Activated naive CD8-positive, alpha-beta T cell treated with anti-CD3 and anti-CD28 coated beads, Interleukin-2, amount 10 ng/mL, durations not matched to agents 7 days and 5 days (primary cell): ENCODE results near the gene SBNO1. TPM values are rescaled to one million over a fixed set of nuclear protein-coding genes. Genes with fewer than 3 reads are reported as not detected.
"Not testable (repeated sequence)": the region's sequence is repeated elsewhere in the genome, so short reads cannot be mapped to it uniquely, and the experiment has no call there.

ENCODE experiments used
- ATAC-seq: fragments of 150-1000 bp; cut with Tn5 transposase; one replicate; pipeline ENCODE4 v1.10.0; 2021; ENCODE audit warnings: low read depth, moderate library complexity
- POLR2A ChIA-PET: fragments of 350-600 bp; sonication (Branson Sonifier 250); formaldehyde crosslinking; loops from one replicate; lab custom pipeline; 2021; ENCODE audit warnings: antibody characterized with exemption; lab: Charles Lee
- DNase-seq: peaks from one replicate; pipeline ENCODE4 v3.0.0; 2021
- H3K27ac Mint-ChIP-seq: one replicate; pipeline ENCODE4 v1.8.0; 2022; ENCODE audit warnings: mild to moderate bottlenecking, mixed read lengths
- H3K27me3 Mint-ChIP-seq: one replicate; pipeline ENCODE4 v1.8.0; 2022; ENCODE audit warnings: mild to moderate bottlenecking, moderate library complexity, mixed read lengths
- H3K36me3 Mint-ChIP-seq: one replicate; pipeline ENCODE4 v1.8.0; 2021; ENCODE audit warnings: mild to moderate bottlenecking, mixed read lengths
- H3K4me1 Mint-ChIP-seq: one replicate; pipeline ENCODE4 v1.8.0; 2021; ENCODE audit warnings: mixed read lengths
- H3K4me3 Mint-ChIP-seq: one replicate; pipeline ENCODE4 v1.8.0; 2022; ENCODE audit warnings: mild to moderate bottlenecking, moderate library complexity, mixed read lengths
- H3K9me3 Mint-ChIP-seq: one replicate; pipeline ENCODE4 v1.8.0; 2021; ENCODE audit warnings: mixed read lengths
- total RNA-seq, 2 experiments: library from RNA; stranded (reverse); gene quantifications; one replicate each; pipeline ENCODE4 v1.2.3, GENCODE V29; 2021

The SBNO1 gene
- total RNA-seq, 2 experiments from 2014 or later = 40.7 to 41.1 TPM

DNA sequence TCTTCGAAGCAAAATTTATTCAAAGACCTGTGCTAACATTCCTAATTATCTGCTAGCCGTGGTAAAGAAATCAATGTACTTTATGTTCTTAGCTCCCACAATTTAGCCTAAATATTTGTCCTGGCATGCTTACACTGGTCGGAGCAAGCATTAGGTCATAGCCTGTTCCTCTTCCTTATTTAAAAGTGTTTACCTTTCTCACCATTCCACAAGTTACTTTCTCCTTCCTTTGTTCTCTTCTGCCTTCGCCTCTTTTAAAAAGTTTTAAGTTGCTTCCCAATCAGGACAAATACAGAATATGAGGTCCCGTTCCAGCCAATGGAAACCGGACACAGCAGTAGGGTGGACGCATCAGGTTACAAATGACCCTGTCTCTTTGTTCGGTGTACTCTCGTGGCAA is 104.6 kb downstream of the SBNO1 start:
- H3K4me1 Mint-ChIP-seq = peaks cover 12% of the 10 kb centered on the region
- no peaks in the 10 kb centered on the region for H3K9me3 Mint-ChIP-seq
- ATAC-seq (no peak), DNase-seq (no peak)
- peaks cover 27% of the 10 kb centered on the region for H3K36me3 Mint-ChIP-seq
- H3K4me3 Mint-ChIP-seq = no peak overlapping the region
- no peaks in the 10 kb centered on the region for H3K27me3 Mint-ChIP-seq
- POLR2A ChIA-PET = interaction anchor here (0.6 kb wide), 2 partner anchors 321 to 324 kb away, joined by 3 to 5 read pairs; no protein-coding TSS in a partner anchor
- no peak overlapping the region for H3K27ac Mint-ChIP-seq

DNA sequence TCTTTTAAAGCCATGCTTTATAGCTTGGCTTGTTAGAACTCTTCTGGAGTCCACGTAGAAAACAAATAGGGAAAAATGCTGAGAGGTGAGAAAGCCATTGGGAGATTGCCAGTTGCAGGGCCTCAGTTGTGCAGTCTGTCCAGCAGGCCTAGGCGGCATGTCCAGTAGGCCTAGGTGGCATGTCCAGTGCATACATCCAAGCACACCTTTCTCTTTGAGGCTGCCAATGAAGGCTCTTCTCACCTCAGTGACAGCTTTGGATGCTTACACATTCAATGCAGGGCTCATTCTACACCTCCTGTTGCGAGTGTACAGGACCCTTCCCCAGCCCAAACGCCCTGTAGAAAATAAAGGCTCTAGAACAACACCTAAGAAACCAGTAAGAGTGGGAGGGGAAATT is 106.1 kb downstream of the SBNO1 start:
- Mint-ChIP-seq H3K9me3 (no peaks in the 10 kb centered on the region), H3K27ac (no peak overlapping the region), H3K27me3 (no peaks in the 10 kb centered on the region), H3K4me1 (peaks cover 12% of the 10 kb centered on the region), H3K36me3 (peaks cover 30% of the 10 kb centered on the region), H3K4me3 (no peak overlapping the region)
- POLR2A ChIA-PET = no interaction called here
- DNase-seq (no peak), ATAC-seq (no peak)

DNA sequence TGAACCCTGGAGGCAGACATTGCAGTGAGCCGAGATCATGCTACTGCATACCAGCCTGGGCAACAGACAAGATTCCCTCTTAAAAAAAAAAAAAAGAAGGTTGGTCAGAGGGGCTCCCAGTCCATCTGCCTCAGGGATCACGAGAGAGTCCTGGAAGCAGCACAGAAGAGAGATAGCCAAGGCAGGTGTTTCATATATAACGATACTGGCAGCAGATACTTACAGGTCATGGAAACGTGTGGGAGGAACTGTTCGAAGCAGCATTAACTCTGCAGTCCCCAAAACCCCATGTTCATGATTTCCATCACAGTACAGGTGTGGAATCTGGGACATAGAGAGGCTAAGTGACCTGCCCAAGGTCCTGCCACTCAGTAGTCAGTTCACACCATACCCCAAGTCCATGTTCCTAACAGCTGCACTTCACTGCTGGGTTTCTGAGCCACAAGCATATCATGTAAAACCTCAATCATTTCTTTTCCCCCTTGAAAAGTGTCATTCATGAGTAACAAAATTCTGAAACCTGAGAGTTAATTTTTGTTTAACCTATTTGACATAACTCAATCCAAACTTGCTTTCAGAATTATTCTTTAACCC is 109.7 kb downstream of the SBNO1 start:
- H3K9me3 Mint-ChIP-seq = no peaks in the 10 kb centered on the region
- H3K36me3 Mint-ChIP-seq = peaks cover 24% of the 10 kb centered on the region
- H3K27me3 Mint-ChIP-seq = no peaks in the 10 kb centered on the region
- ATAC-seq = no peak
- no peak overlapping the region for H3K27ac Mint-ChIP-seq
- no peak overlapping the region for H3K4me3 Mint-ChIP-seq
- no peak for DNase-seq
- H3K4me1 Mint-ChIP-seq = peaks cover 13% of the 10 kb centered on the region
- POLR2A ChIA-PET = no interaction called here

DNA sequence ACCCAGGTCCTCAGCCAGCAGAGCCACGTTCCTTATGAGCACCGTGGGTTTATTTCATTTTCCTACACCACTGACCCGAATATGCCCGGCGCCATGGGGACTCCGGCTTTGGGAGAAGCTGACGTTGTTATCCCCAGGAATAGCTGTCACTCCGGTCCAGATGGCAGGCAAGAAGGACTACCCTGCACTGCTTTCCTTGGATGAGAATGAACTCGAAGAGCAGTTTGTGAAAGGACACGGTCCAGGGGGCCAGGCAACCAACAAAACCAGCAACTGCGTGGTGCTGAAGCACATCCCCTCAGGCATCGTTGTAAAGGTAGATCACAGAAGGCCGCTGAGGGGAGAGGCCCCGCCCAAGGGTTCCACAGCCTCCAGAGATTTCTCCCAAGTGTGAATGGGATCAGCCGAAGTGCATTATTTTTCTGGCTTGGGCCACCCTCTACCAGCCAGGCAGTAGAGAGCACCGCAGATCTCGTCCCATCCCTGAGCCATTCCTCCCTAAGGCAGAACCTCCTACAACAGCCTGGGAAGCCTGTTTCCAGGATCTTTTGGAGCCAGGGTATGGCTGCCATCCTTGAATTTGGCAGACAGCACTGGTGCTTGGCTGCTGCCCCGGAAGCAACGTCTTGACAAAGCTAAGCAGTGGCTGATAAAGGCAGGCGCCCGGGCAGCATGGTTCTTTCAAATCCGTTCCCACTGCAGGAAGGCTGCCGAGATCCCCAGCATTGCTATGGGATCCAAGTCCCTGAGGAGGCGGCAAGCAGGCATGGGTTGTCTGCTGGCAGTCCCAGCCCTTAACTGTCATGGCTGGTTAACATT is 110.8 kb downstream of the SBNO1 start:
- POLR2A ChIA-PET = no interaction called here
- Mint-ChIP-seq H3K27ac (peak overlapping the region; percentile 1), H3K9me3 (no peaks in the 10 kb centered on the region), H3K4me3 (no peak overlapping the region), H3K27me3 (no peaks in the 10 kb centered on the region), H3K4me1 (peaks cover 17% of the 10 kb centered on the region), H3K36me3 (peaks cover 23% of the 10 kb centered on the region)
- DNase-seq (peak; percentile 20), ATAC-seq (no peak)

DNA sequence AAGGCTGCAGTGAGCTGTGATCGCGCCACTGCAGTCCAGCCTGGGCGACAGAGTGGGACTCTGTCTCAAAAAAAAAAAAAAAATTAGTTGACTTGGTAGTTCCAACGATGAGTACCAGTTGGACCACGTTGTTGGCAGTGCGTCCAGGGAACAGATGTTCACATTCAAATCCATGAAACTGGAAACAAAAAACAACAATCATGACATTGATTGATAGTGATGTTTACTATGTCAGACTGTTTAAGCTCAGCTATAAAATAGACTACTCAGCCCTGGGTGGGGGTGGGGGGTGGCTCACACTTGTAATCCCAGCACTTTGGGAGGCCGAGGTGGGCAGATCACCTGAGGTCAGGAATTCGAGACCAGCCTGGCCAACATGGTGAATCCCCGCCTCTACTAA is 112.3 kb downstream of the SBNO1 start:
- DNase-seq, H3K4me3 Mint-ChIP-seq, ATAC-seq, H3K27me3 Mint-ChIP-seq, H3K27ac Mint-ChIP-seq: not testable (repeated sequence)
- POLR2A ChIA-PET = interaction anchor here (0.8 kb wide), 1 partner anchor 13 kb away, joined by 3 read pairs; no protein-coding TSS in a partner anchor
- peaks cover 38% of the 10 kb centered on the region for H3K36me3 Mint-ChIP-seq
- peaks cover 25% of the 10 kb centered on the region for H3K4me1 Mint-ChIP-seq
- peaks cover 10% of the 10 kb centered on the region for H3K9me3 Mint-ChIP-seq

DNA sequence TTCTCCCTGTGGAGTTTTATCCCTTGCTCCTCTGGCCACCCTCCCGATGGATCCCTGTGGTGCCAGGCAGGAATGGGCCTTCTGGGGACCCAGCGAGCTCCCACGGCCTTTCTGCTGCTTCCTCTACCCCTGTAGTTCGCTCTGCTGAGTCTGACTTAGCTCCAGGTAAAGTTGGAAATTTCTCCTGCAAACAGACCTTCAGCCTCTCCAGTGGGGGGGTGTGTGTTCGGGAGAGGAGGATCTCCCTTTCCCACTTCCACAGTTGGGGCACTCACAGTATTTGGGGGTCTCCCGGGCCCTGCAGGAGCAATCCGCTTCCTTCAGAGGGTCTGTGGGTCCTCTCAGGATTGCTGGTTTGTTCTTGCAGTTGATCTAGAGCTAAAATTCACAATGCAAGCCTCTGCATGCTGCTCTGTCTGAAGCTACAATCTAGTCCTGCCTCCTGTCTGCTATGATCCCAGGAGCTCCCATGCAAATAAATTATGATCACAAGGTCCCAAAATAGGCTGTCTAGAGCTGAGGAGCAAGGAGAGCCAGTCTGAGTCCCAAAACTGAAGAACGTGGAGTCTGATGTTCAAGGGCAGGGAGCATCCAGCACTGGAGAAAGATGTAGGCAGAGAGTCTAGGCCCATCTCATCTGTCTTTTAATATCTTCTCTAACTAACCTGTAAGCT is 113.1 kb downstream of the SBNO1 start:
- H3K36me3 Mint-ChIP-seq = peaks cover 40% of the 10 kb centered on the region

DNA sequence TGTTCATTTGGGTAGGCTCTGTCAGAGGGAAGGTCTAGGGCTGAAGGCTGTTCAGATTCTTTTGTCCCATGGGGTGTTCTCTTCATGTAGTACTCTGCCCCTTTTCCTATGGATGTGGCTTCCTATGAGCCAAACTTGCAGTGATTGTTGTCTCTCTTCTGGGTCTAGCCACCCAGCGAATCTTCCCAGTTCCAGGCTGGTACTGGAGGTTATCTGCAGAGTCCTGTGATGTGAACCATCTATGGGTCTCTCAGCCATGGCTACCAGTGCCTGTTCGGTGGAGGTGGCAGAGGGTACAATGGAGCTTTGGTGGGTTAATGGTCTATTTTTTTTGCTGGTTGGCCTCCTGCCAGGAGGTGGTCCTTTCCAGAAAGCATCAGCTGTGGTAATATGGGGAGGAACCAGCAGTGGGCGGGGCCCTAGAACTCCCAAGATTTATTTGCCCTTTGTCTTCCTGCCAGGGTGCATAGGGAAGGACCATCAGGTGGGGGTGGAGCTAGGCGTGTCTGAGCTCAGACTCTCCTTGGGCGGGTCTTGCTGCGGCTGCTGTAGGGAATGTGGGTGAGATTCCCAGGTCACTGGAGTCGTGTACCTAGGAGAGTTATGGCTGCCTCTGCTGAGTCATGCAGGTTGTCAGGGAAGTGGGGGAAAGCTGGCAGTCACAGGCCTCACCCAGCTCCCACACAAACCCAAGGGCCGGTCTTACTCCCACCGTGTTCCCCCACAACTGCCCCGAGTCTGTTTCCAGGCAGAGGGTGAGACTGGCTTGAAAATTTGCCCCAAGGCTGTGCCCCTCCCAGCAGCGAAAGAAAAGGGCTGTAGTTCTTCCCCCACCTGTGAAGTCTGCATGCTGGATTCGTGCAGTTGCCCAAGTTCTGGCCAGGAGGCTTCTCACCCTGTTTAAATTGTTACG is 113.9 kb downstream of the SBNO1 start:
- Mint-ChIP-seq H3K9me3 (peaks cover 14% of the 10 kb centered on the region), H3K36me3 (peaks cover 46% of the 10 kb centered on the region), H3K27ac (peak overlapping the region; percentile 34), H3K27me3 (no peaks in the 10 kb centered on the region), H3K4me1 (peaks cover 30% of the 10 kb centered on the region), H3K4me3 (no peak overlapping the region)
- ATAC-seq (no peak), DNase-seq (no peak)
- POLR2A ChIA-PET = interaction anchor here (0.9 kb wide), 1 partner anchor 18 kb away, joined by 3 read pairs; the partner anchor contains the start of genes MPHOSPH9 and MTRFR

More for the DNA sequence above, 113.1 kb downstream of the SBNO1 start:
- Mint-ChIP-seq H3K27me3 (no peaks in the 10 kb centered on the region), H3K4me3 (no peak overlapping the region), H3K9me3 (peaks cover 14% of the 10 kb centered on the region), H3K4me1 (peaks cover 29% of the 10 kb centered on the region), H3K27ac (peak overlapping the region; percentile 34)
- ATAC-seq (no peak), DNase-seq (peak; percentile 10)
- POLR2A ChIA-PET = interaction anchor here (0.8 to 0.9 kb wide), 2 partner anchors 14 to 19 kb away, joined by 3 read pairs; partner anchors contain the start of genes MPHOSPH9 and MTRFR

DNA sequence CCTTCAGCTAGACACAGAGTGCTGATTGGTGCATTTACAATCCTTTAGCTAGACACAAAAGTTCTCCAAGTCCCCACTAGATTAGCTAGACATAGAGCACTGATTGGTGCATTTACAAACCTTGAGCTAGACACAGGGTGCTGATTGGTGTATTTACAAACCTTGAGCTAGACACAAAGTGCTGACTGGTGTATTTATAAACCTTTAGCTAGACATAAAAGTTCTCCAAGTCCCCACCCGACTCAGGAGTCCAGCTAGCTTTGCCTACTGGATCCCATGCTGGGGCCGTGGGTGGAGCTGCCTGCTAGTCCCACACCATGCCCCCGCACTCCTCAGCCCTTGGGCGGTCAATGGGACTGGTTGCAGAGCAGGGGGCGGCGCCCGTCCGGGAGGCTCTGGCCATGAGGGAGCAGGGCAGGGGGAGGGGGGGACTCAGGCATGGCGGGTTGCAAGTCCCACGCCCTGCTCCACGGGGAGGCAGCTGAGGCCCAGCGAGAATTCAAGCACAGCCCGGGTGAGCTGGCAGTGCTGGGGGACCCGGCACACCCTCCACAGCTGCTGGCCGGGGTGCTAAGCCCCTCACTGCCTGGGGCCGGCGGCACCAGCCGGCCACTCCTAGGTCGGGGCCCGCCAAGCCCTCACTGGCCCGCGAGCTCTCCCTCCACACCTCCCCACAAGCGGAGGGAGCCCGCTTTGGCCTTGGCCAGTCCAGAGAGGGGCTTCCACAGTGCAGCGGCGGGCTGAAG is 115.5 kb downstream of the SBNO1 start:
- H3K4me3 Mint-ChIP-seq, ATAC-seq, H3K27me3 Mint-ChIP-seq, DNase-seq, H3K27ac Mint-ChIP-seq: not testable (repeated sequence)
- POLR2A ChIA-PET = interaction anchor here (0.6 to 2.2 kb wide), 4 partner anchors 10 to 20 kb away, joined by 3 to 14 read pairs (median 4); partner anchors contain the start of genes MPHOSPH9 and MTRFR
- Mint-ChIP-seq H3K4me1 (peaks cover 31% of the 10 kb centered on the region), H3K9me3 (peaks cover 14% of the 10 kb centered on the region), H3K36me3 (peaks cover 51% of the 10 kb centered on the region)

DNA sequence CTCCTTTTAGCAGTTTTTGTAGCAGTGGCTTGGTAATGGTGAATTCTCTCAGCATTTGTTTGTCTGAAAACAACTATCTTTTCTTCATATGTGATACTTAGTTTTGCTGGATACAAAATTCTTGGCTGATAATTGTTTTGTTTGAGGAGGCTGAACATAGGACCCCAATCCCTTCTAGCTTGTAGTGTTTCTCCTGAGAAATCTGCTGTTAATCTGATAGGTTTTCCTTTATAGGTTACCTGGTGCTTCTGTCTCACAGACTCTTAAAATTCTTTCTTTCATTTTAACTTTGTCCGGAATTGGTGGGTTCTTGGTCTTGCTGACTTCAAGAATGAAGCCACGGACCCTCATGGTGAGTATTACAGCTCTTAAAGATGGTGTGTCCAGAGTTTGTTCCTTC is 116.5 kb downstream of the SBNO1 start:
- ATAC-seq, H3K27me3 Mint-ChIP-seq, H3K27ac Mint-ChIP-seq, DNase-seq, H3K4me3 Mint-ChIP-seq: not testable (repeated sequence)
- peaks cover 14% of the 10 kb centered on the region for H3K9me3 Mint-ChIP-seq
- peaks cover 48% of the 10 kb centered on the region for H3K36me3 Mint-ChIP-seq
- POLR2A ChIA-PET = interaction anchor here (0.6 to 2.2 kb wide), 3 partner anchors 10 to 26 kb away, joined by 3 to 14 read pairs (median 4); partner anchors contain the start of genes MPHOSPH9 and MTRFR
- peaks cover 31% of the 10 kb centered on the region for H3K4me1 Mint-ChIP-seq

DNA sequence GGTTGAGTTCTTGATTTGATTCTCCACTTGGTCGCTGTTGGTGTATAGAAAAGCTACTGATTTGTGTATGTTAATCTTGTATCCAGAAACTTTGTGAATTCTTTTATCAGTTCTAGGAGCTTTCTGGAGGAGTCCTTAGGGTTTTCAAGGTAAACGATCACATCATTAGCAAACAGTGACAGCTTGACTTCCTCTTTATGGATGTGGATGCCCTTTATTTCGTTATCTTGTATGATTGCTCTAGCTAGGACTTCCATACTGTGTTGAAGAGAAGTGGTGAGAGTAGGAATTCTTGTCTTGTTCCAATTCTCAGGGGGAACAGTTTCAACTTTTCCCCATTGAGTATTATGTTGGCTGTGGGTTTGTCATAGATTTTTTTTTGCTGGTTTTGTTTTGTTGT is 119.0 kb downstream of the SBNO1 start:
- POLR2A ChIA-PET = interaction anchor here (1.3 kb wide), 1 partner anchor 13 kb away, joined by 4 read pairs; the partner anchor contains the start of gene MPHOSPH9
- H3K36me3 Mint-ChIP-seq = peaks cover 55% of the 10 kb centered on the region
- H3K27ac Mint-ChIP-seq = no peak overlapping the region
- peaks cover 14% of the 10 kb centered on the region for H3K9me3 Mint-ChIP-seq
- H3K27me3 Mint-ChIP-seq = no peaks in the 10 kb centered on the region
- DNase-seq (no peak), ATAC-seq (no peak)
- no peak overlapping the region for H3K4me3 Mint-ChIP-seq
- peaks cover 40% of the 10 kb centered on the region for H3K4me1 Mint-ChIP-seq

DNA sequence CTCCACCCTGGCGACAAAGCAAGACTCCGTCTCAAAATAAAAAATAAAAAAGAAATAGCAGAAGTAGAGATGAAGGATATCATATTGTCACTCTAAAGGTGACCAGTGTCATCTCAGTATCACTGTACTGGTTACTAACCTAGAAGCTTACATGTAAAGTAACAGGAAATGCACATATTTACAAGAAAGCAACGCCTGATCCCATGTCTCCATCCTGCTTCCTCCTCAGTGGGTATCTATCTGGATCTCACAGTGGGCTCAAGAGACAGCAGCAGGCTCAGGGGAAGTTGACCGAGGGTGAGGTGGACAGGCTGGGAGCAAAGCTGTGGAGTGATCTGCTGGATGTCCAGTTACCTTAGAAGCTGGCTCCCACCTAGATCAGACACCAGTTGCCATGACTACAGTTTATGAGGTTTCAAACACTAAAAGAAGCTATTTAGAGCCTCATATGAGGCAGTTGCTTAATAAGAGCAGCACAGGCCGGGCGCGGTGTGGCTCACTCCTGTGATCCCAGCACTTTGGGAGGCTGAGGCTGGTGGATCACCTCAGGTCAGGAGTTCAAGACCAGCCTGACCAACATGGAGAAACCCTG is 120.9 kb downstream of the SBNO1 start:
- no peak for DNase-seq
- Mint-ChIP-seq H3K4me1 (peaks cover 34% of the 10 kb centered on the region), H3K27ac (no peak overlapping the region), H3K4me3 (no peak overlapping the region), H3K36me3 (peaks cover 47% of the 10 kb centered on the region), H3K27me3 (no peaks in the 10 kb centered on the region), H3K9me3 (peaks cover 14% of the 10 kb centered on the region)
- POLR2A ChIA-PET = interaction anchor here (0.9 to 4.9 kb wide), 2 partner anchors 11 to 379 kb away, joined by 3 to 43 read pairs; partner anchors contain the start of genes MPHOSPH9 and MTRFR
- ATAC-seq = no peak
